AG04450 (cell line): ENCODE data around the gene TAF10. TPM values are rescaled to one million over a fixed set of nuclear protein-coding genes. Genes with fewer than 3 reads are reported as not detected.

ENCODE experiments used
- CTCF ChIA-PET: fragments of 300-600, 350-600 bp; formaldehyde crosslinking; extraction: SDS; loops from one replicate; lab custom pipeline; 2022; ENCODE audit warnings: antibody characterized with exemption, inconsistent platforms; lab: Charles Lee
- POLR2A ChIA-PET: fragments of 350-600 bp; formaldehyde crosslinking; extraction: SDS; loops from one replicate; lab custom pipeline; 2021; ENCODE audit warnings: antibody characterized with exemption, inconsistent platforms; lab: Yijun Ruan, JAX
- DNase-seq: peaks from one replicate; pipeline ENCODE4 v3.0.0-alpha.2; 2011; ENCODE audit warnings: low read depth, low spot score
- H3K27ac ChIP-seq: one replicate; pipeline ENCODE4 v1.5.1; 2012; ENCODE audit warnings: low read depth, low read length, control low read depth
- H3K27me3 ChIP-seq: one replicate; pipeline ENCODE4 v1.6.0; 2012; ENCODE audit warnings: low read length; ENCODE audit not compliant: control insufficient read depth, insufficient read depth
- H3K4me3 ChIP-seq: 2 replicates; pipeline ENCODE4 v1.5.1; 2011; ENCODE audit warnings: mild to moderate bottlenecking, low read depth, low read length, control low read depth
- H3K9me3 ChIP-seq: 2 replicates; pipeline ENCODE4 v1.5.1; 2012; ENCODE audit warnings: low read length; ENCODE audit not compliant: control insufficient read depth, insufficient read depth
- CTCF ChIP-seq: IDR thresholded peaks from 2 replicates; pipeline ENCODE4 v1.5.1; 2011; ENCODE audit warnings: low read depth, low read length, control low read depth, inconsistent platforms
- polyA plus RNA-seq: library from polyadenylated mRNA; depleted of rRNA; stranded (reverse); fragments of >200 nt; gene quantifications from 2 replicates; pipeline ENCODE4 v1.2.3, GENCODE V29; 2011

Gene TAF10
- polyA plus RNA-seq, 1 experiment: 170 TPM

- no peak overlapping the region for H3K4me3 ChIP-seq
- no peaks in the 10 kb centered on the region for H3K27me3 ChIP-seq
- H3K27ac ChIP-seq: no peak overlapping the region
- DNase-seq: no peak
- CTCF ChIA-PET: no interaction called here
- TF ChIP-seq CTCF: no peak
- POLR2A ChIA-PET: no interaction called here
- no peaks in the 10 kb centered on the region; the same call in 1 of the 2 replicates for H3K9me3 ChIP-seq
Observed at GRCh38 chr11:6640036-6640984, 28.3 kb upstream of the TAF10 start.

GRCh38 chr11:6638429-6638828, 26.4 kb upstream of the TAF10 start:
- no peak overlapping the region for H3K27ac ChIP-seq
- no peaks in the 10 kb centered on the region for H3K27me3 ChIP-seq
- DNase-seq: no peak
- H3K9me3 ChIP-seq: no peaks in the 10 kb centered on the region; the same call in 1 of the 2 replicates
- POLR2A ChIA-PET: no interaction called here
- CTCF ChIA-PET: no interaction called here
- H3K4me3 ChIP-seq: no peak overlapping the region
- TF ChIP-seq CTCF: no peak

- Histone ChIP-seq H3K4me3 (no peak overlapping the region; the same call in 1 of the 2 replicates), H3K27ac (no peak overlapping the region), H3K27me3 (no peaks in the 10 kb centered on the region), H3K9me3 (no peaks in the 10 kb centered on the region; the same call in 1 of the 2 replicates)
- DNase-seq: no peak
- CTCF ChIA-PET: no interaction called here
- TF ChIP-seq CTCF: no peak
- POLR2A ChIA-PET: no interaction called here
Observed at GRCh38 chr11:6637871-6638270, 25.9 kb upstream of the TAF10 start.

GRCh38 chr11:6636480-6636879, 24.5 kb upstream of the TAF10 start:
- no peak for TF ChIP-seq CTCF
- Histone ChIP-seq H3K9me3 (no peaks in the 10 kb centered on the region; the same call in 1 of the 2 replicates), H3K4me3 (no peak overlapping the region), H3K27ac (no peak overlapping the region), H3K27me3 (no peaks in the 10 kb centered on the region)
- CTCF ChIA-PET: no interaction called here
- POLR2A ChIA-PET: no interaction called here
- DNase-seq: no peak
